ENCODE data around the gene MMD. TPM values are rescaled to one million over a fixed set of nuclear protein-coding genes. Genes with fewer than 3 reads are reported as not detected.

Gene MMD
- total RNA-seq, 1 experiment from 2014 or later, result 26.9 TPM

DNA sequence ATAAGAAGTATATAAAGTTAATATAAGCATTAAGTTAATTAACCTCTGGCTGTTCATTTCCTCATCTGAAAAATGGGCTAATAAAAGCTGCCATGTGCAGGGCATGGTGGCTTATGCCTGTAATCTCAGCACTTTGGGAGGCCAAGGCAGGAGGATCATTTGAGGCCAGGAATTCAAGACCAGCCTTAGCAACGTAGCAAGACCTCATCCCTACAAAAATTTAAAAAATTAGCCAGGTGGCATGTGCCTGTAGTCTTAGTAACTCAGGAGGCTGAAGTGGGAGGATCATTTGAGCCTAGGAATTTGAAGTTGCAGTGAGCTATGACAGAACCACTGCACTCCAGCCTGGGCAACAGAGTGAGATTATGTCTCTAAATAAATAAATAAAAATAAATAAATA is 40.6 kb upstream of the MMD start:
- Histone ChIP-seq H3K27me3 (ENCODE audit: control insufficient read depth, insufficient read depth, low read length) (no peaks in the 10 kb centered on the region), H3K27ac (ENCODE audit: low read length) (no peak overlapping the region), H3K4me1 (ENCODE audit: control insufficient read depth, insufficient read depth, low read length) (no peaks in the 10 kb centered on the region), H3K36me3 (ENCODE audit: control insufficient read depth, insufficient read depth, low read length) (no peaks in the 10 kb centered on the region), H3K9me3 (ENCODE audit: control insufficient read depth, insufficient read depth, low read depth, low read length) (no peaks in the 10 kb centered on the region), H3K4me3 (ENCODE audit: low read depth in 2 of 2, low read length in 2 of 2) (no peak overlapping the region)
- no TSS peak for BruUV-seq (replicated peaks)
- CTCF ChIA-PET, result no interaction called here
- TF ChIP-seq, protein P1, sequence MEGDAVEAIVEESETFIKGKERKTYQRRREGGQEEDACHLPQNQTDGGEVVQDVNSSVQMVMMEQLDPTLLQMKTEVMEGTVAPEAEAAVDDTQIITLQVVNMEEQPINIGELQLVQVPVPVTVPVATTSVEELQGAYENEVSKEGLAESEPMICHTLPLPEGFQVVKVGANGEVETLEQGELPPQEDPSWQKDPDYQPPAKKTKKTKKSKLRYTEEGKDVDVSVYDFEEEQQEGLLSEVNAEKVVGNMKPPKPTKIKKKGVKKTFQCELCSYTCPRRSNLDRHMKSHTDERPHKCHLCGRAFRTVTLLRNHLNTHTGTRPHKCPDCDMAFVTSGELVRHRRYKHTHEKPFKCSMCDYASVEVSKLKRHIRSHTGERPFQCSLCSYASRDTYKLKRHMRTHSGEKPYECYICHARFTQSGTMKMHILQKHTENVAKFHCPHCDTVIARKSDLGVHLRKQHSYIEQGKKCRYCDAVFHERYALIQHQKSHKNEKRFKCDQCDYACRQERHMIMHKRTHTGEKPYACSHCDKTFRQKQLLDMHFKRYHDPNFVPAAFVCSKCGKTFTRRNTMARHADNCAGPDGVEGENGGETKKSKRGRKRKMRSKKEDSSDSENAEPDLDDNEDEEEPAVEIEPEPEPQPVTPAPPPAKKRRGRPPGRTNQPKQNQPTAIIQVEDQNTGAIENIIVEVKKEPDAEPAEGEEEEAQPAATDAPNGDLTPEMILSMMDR (IDR thresholded peaks at IDR 0.05), result no peak
- POLR2A ChIA-PET, result no interaction called here
- DNase-seq (ENCODE audit: low read depth, low spot score) (no peak), ATAC-seq (no peak)
- in situ Hi-C loops (cut with HindIII; ENCODE audit: low pct_unique_long_range_greater_than_20kb, low sequenced_read_pairs), result no loop called here
- intact Hi-C loops (cut with micrococcal nuclease; ENCODE audit: unreplicated experiment), result no loop called here

DNA sequence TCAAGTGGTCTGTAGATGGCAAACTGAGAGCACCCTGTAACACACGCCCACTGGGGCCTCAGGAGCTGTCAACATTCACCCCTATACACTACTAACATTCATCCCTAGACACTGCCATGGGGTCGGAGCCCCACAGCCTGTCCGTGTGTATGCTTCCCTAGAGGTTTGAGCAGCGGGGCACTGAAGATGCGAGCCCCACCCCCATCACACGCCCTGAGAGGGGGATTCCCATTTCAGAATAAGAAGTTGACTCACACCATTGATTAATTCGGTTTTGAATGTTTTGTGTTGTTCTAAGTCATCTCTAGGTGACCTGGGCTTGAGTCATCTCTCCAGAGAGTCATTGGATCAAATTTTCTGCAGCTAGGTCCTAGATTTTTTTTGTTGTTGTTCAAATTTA is 37.3 kb upstream of the MMD start:
- BruUV-seq (replicated peaks), result no TSS peak
- intact Hi-C loops (cut with micrococcal nuclease; ENCODE audit: unreplicated experiment), result no loop called here
- Histone ChIP-seq H3K27me3 (ENCODE audit: control insufficient read depth, insufficient read depth, low read length) (no peaks in the 10 kb centered on the region), H3K4me1 (ENCODE audit: control insufficient read depth, insufficient read depth, low read length) (no peaks in the 10 kb centered on the region), H3K27ac (ENCODE audit: low read length) (no peak overlapping the region), H3K4me3 (ENCODE audit: low read depth in 2 of 2, low read length in 2 of 2) (no peak overlapping the region), H3K36me3 (ENCODE audit: control insufficient read depth, insufficient read depth, low read length) (no peaks in the 10 kb centered on the region), H3K9me3 (ENCODE audit: control insufficient read depth, insufficient read depth, low read depth, low read length) (no peaks in the 10 kb centered on the region)
- ATAC-seq, result peak; percentile 63; the same call in 1 of the 2 replicates
- no peak for DNase-seq (ENCODE audit: low read depth, low spot score)
- ChIA-PET CTCF (interaction anchor here (0.5 kb wide), 1 partner anchor 31 kb away, joined by 4 read pairs; no protein-coding TSS in a partner anchor), POLR2A (interaction anchor here (0.6 kb wide), 1 partner anchor 498 kb away, joined by 3 read pairs; no protein-coding TSS in a partner anchor)
- in situ Hi-C loops (cut with HindIII; ENCODE audit: low pct_unique_long_range_greater_than_20kb, low sequenced_read_pairs), result no loop called here
- no peak for TF ChIP-seq SIN3A (IDR thresholded peaks at IDR 0.05; ENCODE audit: borderline replicate concordance, insufficient read depth, low read depth, low read length)
- TF ChIP-seq, protein P1 (IDR thresholded peaks at IDR 0.05), result no peak
- no peak for TF ChIP-seq TCF7L2 (IDR thresholded peaks at IDR 0.05; ENCODE audit: low read depth, low read length)
- TF ChIP-seq POLR2AphosphoS5 (IDR thresholded peaks at IDR 0.05; ENCODE audit: low read depth, low read length), result no peak
- TF ChIP-seq, protein P2, sequence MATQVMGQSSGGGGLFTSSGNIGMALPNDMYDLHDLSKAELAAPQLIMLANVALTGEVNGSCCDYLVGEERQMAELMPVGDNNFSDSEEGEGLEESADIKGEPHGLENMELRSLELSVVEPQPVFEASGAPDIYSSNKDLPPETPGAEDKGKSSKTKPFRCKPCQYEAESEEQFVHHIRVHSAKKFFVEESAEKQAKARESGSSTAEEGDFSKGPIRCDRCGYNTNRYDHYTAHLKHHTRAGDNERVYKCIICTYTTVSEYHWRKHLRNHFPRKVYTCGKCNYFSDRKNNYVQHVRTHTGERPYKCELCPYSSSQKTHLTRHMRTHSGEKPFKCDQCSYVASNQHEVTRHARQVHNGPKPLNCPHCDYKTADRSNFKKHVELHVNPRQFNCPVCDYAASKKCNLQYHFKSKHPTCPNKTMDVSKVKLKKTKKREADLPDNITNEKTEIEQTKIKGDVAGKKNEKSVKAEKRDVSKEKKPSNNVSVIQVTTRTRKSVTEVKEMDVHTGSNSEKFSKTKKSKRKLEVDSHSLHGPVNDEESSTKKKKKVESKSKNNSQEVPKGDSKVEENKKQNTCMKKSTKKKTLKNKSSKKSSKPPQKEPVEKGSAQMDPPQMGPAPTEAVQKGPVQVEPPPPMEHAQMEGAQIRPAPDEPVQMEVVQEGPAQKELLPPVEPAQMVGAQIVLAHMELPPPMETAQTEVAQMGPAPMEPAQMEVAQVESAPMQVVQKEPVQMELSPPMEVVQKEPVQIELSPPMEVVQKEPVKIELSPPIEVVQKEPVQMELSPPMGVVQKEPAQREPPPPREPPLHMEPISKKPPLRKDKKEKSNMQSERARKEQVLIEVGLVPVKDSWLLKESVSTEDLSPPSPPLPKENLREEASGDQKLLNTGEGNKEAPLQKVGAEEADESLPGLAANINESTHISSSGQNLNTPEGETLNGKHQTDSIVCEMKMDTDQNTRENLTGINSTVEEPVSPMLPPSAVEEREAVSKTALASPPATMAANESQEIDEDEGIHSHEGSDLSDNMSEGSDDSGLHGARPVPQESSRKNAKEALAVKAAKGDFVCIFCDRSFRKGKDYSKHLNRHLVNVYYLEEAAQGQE (IDR thresholded peaks at IDR 0.05; ENCODE audit: insufficient read depth in 1 of 2, low read depth in 2 of 2, low read length in 1 of 2), result no peak
